Nephron progenitor cell (in vitro differentiated cells): ENCODE measurements around the gene FAM200C.
A peak's percentile ranks its signal among the peaks of the same experiment; 100 is the strongest.

Source experiments
- DNase-seq: peaks from one replicate; pipeline ENCODE4 v3.0.0; 2021
- H3K27ac Mint-ChIP-seq: 2 replicates; pipeline ENCODE4 v1.8.0; 2021; ENCODE audit warnings: mild to moderate bottlenecking, moderate library complexity, mixed read lengths
- H3K27me3 Mint-ChIP-seq: 2 replicates; pipeline ENCODE4 v1.8.0; 2021; ENCODE audit warnings: mild to moderate bottlenecking, low read depth, mixed read lengths; ENCODE audit not compliant: poor library complexity
- H3K36me3 Mint-ChIP-seq: 2 replicates; pipeline ENCODE4 v1.8.0; 2021; ENCODE audit warnings: low read depth, mixed read lengths
- H3K4me1 Mint-ChIP-seq: 2 replicates; pipeline ENCODE4 v1.8.0; 2021; ENCODE audit warnings: mixed read lengths
- H3K4me3 Mint-ChIP-seq: 2 replicates; pipeline ENCODE4 v1.8.0; 2021; ENCODE audit warnings: mild to moderate bottlenecking, moderate library complexity, mixed read lengths
- H3K9me3 Mint-ChIP-seq: 2 replicates; pipeline ENCODE4 v1.8.0; 2021; ENCODE audit warnings: mild to moderate bottlenecking, moderate library complexity, mixed read lengths
- CTCF ChIP-seq: fragments of 200-600 bp; sonication (generic); IDR thresholded peaks from 2 replicates; pipeline ENCODE4 v1.5.0; 2021; ENCODE audit warnings: antibody characterized with exemption

Gene FAM200C

GRCh38 chr5:160399402-160400353 is at the start of gene FAM200C:
TSS of gene FAM200C (minus strand) at chr5:160400054. CDS start at chr5:160395490, 4,564 bp downstream.
- Mint-ChIP-seq H3K9me3 (no peaks in the 10 kb centered on the region), H3K36me3 (peaks cover 45% of the 10 kb centered on the region), H3K27me3 (no peaks in the 10 kb centered on the region), H3K4me3 (peak within 1 kb of the TSS; percentile 93), H3K27ac (peak within 1 kb of the TSS; percentile 92), H3K4me1 (peaks cover 41% of the 10 kb centered on the region)
- TF ChIP-seq CTCF, result no peak
- DNase-seq, result peak; percentile 91

- Mint-ChIP-seq H3K9me3 (peaks cover 22% of the 10 kb centered on the region), H3K27me3 (peaks cover 9% of the 10 kb centered on the region), H3K4me1 (peaks cover 10% of the 10 kb centered on the region), H3K27ac (no peak overlapping the region), H3K36me3 (no peaks in the 10 kb centered on the region), H3K4me3 (no peak overlapping the region)
- no peak for TF ChIP-seq CTCF
- no peak for DNase-seq
Measured at GRCh38 chr5:160449458-160449857, 49.6 kb upstream of the FAM200C start.

- no peak for TF ChIP-seq CTCF
Measured at GRCh38 chr5:160448886-160449285, 49.0 kb upstream of the FAM200C start.

GRCh38 chr5:160445751-160446150 is 45.9 kb upstream of the FAM200C start:
- H3K4me1 Mint-ChIP-seq, result no peaks in the 10 kb centered on the region
- H3K4me3 Mint-ChIP-seq, result no peak overlapping the region
- no peak for DNase-seq
- H3K27me3 Mint-ChIP-seq, result peaks cover 5% of the 10 kb centered on the region
- H3K27ac Mint-ChIP-seq, result no peak overlapping the region
- TF ChIP-seq CTCF, result no peak
- H3K9me3 Mint-ChIP-seq, result peaks cover 22% of the 10 kb centered on the region
- no peaks in the 10 kb centered on the region for H3K36me3 Mint-ChIP-seq

More at GRCh38 chr5:160448886-160449285, 49.0 kb upstream of the FAM200C start:
- H3K4me3 Mint-ChIP-seq, result no peak overlapping the region
- peaks cover 22% of the 10 kb centered on the region for H3K9me3 Mint-ChIP-seq
- no peak for DNase-seq
- H3K4me1 Mint-ChIP-seq, result peaks cover 7% of the 10 kb centered on the region
- H3K36me3 Mint-ChIP-seq, result no peaks in the 10 kb centered on the region
- peaks cover 9% of the 10 kb centered on the region for H3K27me3 Mint-ChIP-seq
- H3K27ac Mint-ChIP-seq, result no peak overlapping the region

GRCh38 chr5:160445132-160445531 is 45.3 kb upstream of the FAM200C start:
- no peak for DNase-seq
- H3K4me1 Mint-ChIP-seq, result no peaks in the 10 kb centered on the region
- no peak overlapping the region for H3K27ac Mint-ChIP-seq
- H3K36me3 Mint-ChIP-seq, result no peaks in the 10 kb centered on the region
- no peak for TF ChIP-seq CTCF
- no peak overlapping the region for H3K4me3 Mint-ChIP-seq
- peaks cover 22% of the 10 kb centered on the region for H3K9me3 Mint-ChIP-seq
- peaks cover 4% of the 10 kb centered on the region for H3K27me3 Mint-ChIP-seq
